ENCODE results near the gene PALLD. TPM values are rescaled to one million over a fixed set of nuclear protein-coding genes. Genes with fewer than 3 reads are reported as not detected.

The PALLD gene
- total RNA-seq, 1 donor from 2014 or later: 16.4 TPM

DNA sequence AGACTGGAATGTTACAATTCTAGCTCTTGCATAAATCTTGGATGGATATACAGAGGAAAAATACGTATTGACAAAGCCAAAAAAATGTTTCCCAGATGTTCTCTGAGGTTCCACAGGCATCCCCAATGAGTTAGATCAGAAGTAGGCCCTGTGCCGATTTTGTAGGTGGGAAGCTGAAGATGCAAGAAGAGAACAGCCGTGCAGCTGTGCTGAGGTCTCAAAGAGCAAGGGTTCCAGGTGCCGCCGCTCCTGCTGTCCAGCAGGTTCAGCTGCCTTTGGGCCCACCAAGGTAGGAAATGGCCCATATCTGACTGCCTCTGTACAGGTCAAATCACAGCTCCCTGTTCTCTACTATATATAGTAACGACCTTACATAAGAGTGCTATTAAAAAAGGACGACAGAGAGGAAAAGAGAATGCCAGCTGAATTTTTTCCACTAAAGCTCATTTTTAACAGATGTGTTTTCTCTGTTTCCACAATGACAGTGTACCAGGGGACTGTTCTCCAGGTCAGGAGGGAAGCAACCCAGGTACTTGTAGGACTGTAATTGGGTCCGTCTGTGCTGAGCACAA is 357.6 kb downstream of the PALLD start:
- H3K4me3 Mint-ChIP-seq (ENCODE audit: unreplicated experiment): no peak overlapping the region
- no peak overlapping the region for H3K27ac Mint-ChIP-seq (ENCODE audit: unreplicated experiment)

GRCh38 chr4:168856312-168856711 is 359.5 kb downstream of the PALLD start:
- H3K36me3 Mint-ChIP-seq (ENCODE audit: low read depth, unreplicated experiment): no peaks in the 10 kb centered on the region
- H3K27ac Mint-ChIP-seq (ENCODE audit: unreplicated experiment): no peak overlapping the region

More for the DNA sequence above, 357.6 kb downstream of the PALLD start:
- TF ChIP-seq, protein P1, sequence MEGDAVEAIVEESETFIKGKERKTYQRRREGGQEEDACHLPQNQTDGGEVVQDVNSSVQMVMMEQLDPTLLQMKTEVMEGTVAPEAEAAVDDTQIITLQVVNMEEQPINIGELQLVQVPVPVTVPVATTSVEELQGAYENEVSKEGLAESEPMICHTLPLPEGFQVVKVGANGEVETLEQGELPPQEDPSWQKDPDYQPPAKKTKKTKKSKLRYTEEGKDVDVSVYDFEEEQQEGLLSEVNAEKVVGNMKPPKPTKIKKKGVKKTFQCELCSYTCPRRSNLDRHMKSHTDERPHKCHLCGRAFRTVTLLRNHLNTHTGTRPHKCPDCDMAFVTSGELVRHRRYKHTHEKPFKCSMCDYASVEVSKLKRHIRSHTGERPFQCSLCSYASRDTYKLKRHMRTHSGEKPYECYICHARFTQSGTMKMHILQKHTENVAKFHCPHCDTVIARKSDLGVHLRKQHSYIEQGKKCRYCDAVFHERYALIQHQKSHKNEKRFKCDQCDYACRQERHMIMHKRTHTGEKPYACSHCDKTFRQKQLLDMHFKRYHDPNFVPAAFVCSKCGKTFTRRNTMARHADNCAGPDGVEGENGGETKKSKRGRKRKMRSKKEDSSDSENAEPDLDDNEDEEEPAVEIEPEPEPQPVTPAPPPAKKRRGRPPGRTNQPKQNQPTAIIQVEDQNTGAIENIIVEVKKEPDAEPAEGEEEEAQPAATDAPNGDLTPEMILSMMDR (IDR thresholded peaks at IDR 0.05; ENCODE audit: unreplicated experiment): no peak
- Mint-ChIP-seq H3K4me1 (ENCODE audit: unreplicated experiment) (peaks cover 20% of the 10 kb centered on the region), H3K36me3 (ENCODE audit: low read depth, unreplicated experiment) (no peaks in the 10 kb centered on the region), H3K9me3 (ENCODE audit: unreplicated experiment) (no peaks in the 10 kb centered on the region), H3K27me3 (ENCODE audit: unreplicated experiment) (no peaks in the 10 kb centered on the region)
- DNase-seq (ENCODE audit: low spot score): no peak

DNA sequence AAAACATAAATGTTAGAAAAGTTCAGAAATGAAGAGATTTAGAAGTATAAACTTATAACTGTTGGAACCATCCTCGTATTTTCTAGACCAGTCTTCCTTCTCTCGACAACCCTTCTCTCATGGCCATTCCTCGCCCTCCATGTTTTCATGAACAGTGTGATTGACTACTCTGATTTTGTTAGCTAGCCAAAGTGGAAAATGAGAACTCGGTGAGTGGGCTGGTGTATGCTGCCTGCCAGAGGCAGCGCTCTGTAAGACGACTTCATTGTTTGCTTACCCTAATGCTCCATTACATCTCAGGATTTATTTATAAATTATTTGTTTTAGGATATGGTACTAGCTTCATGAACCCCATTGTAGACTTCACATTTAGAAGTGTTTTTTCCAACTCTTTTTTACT is 360.2 kb downstream of the PALLD start:
- no peak overlapping the region for H3K27ac Mint-ChIP-seq (ENCODE audit: unreplicated experiment)
- H3K27me3 Mint-ChIP-seq (ENCODE audit: unreplicated experiment): no peaks in the 10 kb centered on the region
- TF ChIP-seq, protein P1 (IDR thresholded peaks at IDR 0.05; ENCODE audit: unreplicated experiment): no peak
- no peaks in the 10 kb centered on the region for H3K36me3 Mint-ChIP-seq (ENCODE audit: low read depth, unreplicated experiment)
- DNase-seq (ENCODE audit: low spot score): no peak
- H3K4me1 Mint-ChIP-seq (ENCODE audit: unreplicated experiment): peaks cover 7% of the 10 kb centered on the region
- H3K9me3 Mint-ChIP-seq (ENCODE audit: unreplicated experiment): no peaks in the 10 kb centered on the region
- H3K4me3 Mint-ChIP-seq (ENCODE audit: unreplicated experiment): no peak overlapping the region

More at GRCh38 chr4:168856312-168856711, 359.5 kb downstream of the PALLD start:
- Mint-ChIP-seq H3K27me3 (ENCODE audit: unreplicated experiment) (no peaks in the 10 kb centered on the region), H3K4me1 (ENCODE audit: unreplicated experiment) (peaks cover 7% of the 10 kb centered on the region), H3K9me3 (ENCODE audit: unreplicated experiment) (no peaks in the 10 kb centered on the region), H3K4me3 (ENCODE audit: unreplicated experiment) (no peak overlapping the region)
- TF ChIP-seq, protein P1 (IDR thresholded peaks at IDR 0.05; ENCODE audit: unreplicated experiment): no peak
- no peak for DNase-seq (ENCODE audit: low spot score)

GRCh38 chr4:168857546-168858314 is 360.9 kb downstream of the PALLD start:
- TF ChIP-seq, protein P1 (IDR thresholded peaks at IDR 0.05; ENCODE audit: unreplicated experiment): no peak
- no peaks in the 10 kb centered on the region for H3K36me3 Mint-ChIP-seq (ENCODE audit: low read depth, unreplicated experiment)
- DNase-seq (ENCODE audit: low spot score): no peak
- H3K27ac Mint-ChIP-seq (ENCODE audit: unreplicated experiment): no peak overlapping the region
- H3K9me3 Mint-ChIP-seq (ENCODE audit: unreplicated experiment): no peaks in the 10 kb centered on the region
- H3K27me3 Mint-ChIP-seq (ENCODE audit: unreplicated experiment): no peaks in the 10 kb centered on the region
- H3K4me1 Mint-ChIP-seq (ENCODE audit: unreplicated experiment): peaks cover 7% of the 10 kb centered on the region
- H3K4me3 Mint-ChIP-seq (ENCODE audit: unreplicated experiment): no peak overlapping the region

DNA sequence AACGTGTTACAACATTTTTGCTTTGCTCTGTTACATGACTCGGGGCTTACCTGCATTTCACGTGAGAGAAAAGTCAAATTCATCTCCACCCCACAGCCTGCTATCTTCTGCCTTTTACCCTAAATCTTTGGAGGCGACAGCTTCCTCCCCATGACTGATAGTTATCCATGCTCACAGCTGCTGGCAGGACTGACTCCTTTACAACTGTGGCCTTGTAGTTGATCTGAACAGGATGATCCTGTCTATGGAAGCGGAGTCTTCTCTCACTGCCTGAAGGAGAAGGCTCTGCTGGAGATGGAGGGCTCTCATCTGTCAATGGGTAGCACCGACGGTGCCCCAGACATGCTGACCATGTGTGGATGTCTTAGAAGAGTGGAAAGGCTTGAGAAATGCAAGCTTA is 362.2 kb downstream of the PALLD start:
- TF ChIP-seq, protein P1 (IDR thresholded peaks at IDR 0.05; ENCODE audit: unreplicated experiment): no peak
- Mint-ChIP-seq H3K4me1 (ENCODE audit: unreplicated experiment) (no peaks in the 10 kb centered on the region), H3K4me3 (ENCODE audit: unreplicated experiment) (no peak overlapping the region), H3K9me3 (ENCODE audit: unreplicated experiment) (no peaks in the 10 kb centered on the region), H3K27me3 (ENCODE audit: unreplicated experiment) (peaks cover 1% of the 10 kb centered on the region), H3K27ac (ENCODE audit: unreplicated experiment) (no peak overlapping the region), H3K36me3 (ENCODE audit: low read depth, unreplicated experiment) (no peaks in the 10 kb centered on the region)
- no peak for DNase-seq (ENCODE audit: low spot score)
